NCI-H774 (cell line): Measurements from ENCODE around the gene INCENP.

Source experiments
- DNase-seq: peaks from one replicate; lab custom pipeline; 2025; lab: John Stamatoyannopoulos, UW

The INCENP gene

GRCh38 chr11:62124186-62125113 lies 639 bp downstream of the INCENP start:
- DNase-seq: peak; percentile 24

DNA sequence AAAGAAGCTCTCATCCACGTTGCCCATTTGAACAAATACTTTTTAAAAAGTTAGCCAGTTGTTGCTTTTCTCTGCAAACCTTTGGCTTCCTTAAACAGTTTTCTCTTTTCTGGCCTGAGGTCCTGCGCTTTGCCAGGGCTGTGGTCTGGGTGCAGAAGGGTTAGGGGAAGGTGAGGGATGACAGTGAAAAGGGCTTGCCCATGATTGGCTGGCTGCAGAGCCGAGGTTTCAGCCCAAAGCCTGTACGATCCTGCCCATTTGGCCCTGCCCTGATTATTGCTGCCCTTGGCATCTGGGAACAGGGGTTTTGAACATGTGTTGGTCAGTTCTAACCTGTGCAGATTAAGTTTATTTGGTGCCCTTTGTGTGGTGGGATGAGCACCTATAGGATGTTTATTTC lies 1.5 kb downstream of the INCENP start:
- DNase-seq: no peak

DNA sequence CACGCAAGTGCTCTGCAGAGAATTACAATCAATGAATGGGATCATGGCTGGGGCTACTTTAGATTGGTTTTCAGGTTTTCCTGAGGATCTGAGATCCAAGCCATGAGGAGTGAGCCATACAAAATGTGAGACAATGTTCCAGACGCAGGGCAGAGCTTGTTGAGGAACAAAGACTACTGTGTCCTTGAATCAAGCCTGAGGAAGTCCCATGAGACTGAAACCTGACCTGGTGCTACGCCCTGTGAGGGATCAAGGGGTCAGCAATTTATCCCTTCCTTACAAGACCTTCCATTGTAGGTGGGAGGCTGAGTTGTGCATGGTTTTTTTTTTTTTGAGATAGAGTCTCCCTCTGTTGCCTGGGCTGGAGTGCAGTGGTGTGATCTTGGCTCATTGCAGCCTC lies 2.1 kb downstream of the INCENP start:
- DNase-seq: no peak

DNA sequence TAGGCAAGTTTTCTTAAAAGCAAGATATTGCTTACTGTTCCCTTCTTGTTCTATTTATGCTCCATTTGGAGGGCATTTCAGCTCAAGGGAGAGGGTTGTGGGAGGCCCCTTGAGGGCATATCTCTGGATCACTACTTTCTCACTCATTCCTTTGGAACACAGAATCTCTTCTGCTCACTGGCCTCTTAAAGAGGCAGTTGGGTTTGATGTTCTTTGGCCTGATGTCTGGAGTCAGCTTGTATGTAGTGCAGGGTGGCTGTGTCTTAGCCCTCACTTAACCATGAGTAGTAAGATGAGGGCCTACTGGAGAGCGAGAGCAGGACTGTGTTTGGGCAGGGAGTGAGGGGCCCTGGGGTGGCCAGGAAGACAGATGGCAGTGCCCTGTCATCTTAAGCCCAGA lies 3.6 kb downstream of the INCENP start:
- no peak for DNase-seq

DNA sequence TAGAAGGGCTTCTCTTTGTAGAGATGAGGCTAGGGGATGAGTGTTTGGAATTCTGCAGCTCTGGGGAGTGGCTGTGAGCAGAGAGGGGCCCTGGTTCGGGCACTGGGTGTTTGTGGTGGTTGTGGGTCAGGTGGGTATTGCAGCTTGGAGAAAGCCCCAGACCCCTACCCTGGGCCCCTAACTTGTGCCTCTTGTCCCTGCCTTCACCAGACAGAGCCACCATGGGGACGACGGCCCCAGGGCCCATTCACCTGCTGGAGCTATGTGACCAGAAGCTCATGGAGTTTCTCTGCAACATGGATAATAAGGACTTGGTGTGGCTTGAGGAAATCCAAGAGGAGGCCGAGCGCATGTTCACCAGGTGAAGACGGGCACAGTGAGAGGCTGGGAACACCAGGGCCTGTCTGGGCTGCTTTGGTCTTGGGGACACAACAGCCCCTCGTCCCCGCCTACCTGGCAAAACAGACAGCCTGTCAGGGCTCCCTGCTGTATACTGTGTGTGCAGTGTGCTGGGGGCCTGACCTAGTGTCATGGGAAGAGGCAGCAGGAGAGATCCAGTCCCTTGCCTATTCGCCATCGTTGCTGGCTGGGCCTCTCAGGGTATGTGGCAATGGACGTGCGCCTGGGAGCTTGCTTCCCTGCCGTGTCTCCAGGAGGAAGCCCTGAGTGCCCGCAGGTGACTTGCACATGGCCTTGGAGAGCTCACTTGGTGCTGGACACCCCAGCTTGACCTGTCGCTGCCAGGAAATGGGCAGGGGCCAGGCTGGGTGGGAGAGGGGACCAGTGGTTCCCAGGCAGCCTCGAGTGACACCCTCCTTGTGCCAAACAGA lies 4.3 kb downstream of the INCENP start:
- no peak for DNase-seq

DNA sequence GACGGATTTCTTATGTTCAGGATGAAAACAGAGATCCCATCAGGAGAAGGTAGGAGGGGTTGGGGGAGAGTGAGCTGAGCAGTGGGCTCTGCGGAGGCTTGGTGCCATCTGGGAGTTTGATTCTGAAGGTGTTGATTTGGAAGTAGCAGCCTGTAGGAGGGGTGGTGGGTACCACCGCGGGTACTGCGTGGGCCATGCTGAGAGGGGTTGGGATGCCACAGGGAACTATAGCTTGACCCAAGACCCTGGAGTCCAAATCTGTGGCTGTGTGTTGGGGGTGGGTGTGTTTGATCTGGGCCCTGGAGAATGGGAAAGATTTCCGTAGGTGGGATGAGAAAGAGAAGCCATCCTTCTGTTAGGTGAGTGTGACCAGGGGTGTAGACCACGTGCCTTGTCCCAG lies 5.0 kb downstream of the INCENP start:
- DNase-seq: no peak

DNA sequence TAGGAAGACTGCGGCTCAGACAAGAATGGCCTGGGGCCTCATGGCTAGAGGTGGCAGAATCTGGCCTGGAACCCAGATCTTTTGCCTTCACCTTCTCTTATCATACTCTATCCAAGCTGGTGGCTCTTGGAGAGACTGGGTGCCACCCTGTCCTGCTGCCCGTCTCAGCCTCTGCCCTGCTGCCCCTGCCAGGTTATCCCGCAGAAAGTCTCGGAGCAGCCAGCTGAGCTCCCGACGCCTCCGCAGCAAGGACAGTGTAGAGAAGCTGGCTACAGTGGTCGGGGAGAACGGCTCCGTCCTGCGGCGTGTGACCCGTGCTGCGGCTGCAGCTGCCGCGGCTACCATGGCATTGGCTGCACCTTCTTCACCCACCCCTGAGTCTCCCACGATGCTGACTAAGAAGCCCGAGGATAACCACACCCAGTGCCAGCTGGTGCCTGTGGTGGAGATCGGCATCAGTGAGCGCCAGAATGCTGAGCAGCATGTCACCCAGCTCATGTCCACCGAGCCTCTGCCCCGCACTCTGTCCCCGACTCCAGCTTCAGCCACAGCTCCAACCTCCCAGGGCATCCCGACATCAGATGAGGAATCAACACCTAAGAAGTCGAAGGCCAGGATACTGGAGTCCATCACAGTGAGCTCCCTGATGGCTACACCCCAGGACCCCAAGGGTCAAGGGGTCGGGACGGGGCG lies 5.9 kb downstream of the INCENP start:
- DNase-seq: no peak

DNA sequence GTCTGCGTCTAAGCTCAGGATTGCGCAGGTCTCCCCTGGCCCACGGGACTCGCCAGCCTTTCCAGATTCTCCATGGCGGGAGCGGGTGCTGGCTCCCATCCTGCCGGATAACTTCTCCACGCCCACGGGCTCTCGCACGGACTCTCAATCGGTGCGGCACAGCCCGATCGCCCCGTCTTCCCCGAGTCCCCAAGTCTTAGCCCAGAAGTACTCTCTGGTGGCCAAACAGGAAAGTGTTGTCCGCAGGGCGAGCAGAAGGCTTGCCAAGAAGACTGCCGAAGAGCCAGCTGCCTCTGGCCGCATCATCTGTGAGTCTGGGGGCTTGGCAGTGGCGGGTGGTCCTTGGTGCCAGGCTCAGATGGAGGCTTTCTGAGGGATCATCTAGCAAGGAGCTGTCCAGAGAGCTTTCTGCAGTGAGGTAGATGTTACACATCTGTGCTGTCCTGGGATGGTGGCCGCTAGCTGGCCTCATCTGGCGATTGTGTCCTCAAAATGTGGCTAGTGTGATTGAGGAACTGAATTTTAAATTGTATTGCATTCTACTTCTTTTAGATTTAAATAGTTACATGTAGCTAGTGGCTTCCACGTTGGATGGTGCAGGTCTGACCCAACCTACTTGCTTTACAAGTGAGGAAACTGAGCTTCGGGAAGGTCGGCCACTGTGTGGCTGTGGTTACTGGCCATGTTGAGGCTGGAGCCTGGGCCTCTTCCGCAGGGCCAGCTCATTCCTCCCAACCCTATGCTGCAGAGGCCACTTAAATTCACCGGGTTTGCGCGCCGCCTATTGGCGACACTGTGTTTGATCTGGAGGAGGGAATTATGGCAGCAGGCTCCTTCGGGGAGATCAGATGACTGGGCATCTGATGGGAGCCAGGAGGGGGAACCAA lies 6.7 kb downstream of the INCENP start:
- no peak for DNase-seq

DNA sequence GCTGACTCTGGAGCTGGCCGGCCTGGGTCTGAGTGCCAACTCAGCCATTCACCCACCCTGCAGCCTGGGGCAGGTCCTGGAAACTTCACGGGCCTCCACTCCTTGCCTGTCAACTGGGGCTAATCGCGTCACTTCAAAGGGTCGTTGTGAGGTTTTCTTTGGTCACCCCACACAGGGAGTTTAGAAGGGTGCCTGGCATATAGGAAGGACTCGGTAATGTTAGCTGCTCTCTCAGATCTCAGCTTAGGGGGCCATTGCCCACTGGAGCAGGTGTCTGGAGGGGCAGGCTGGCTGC lies 7.3 kb downstream of the INCENP start:
- no peak for DNase-seq

- no peak for DNase-seq
Measured at GRCh38 chr11:62132191-62132590, 8.4 kb downstream of the INCENP start.

DNA sequence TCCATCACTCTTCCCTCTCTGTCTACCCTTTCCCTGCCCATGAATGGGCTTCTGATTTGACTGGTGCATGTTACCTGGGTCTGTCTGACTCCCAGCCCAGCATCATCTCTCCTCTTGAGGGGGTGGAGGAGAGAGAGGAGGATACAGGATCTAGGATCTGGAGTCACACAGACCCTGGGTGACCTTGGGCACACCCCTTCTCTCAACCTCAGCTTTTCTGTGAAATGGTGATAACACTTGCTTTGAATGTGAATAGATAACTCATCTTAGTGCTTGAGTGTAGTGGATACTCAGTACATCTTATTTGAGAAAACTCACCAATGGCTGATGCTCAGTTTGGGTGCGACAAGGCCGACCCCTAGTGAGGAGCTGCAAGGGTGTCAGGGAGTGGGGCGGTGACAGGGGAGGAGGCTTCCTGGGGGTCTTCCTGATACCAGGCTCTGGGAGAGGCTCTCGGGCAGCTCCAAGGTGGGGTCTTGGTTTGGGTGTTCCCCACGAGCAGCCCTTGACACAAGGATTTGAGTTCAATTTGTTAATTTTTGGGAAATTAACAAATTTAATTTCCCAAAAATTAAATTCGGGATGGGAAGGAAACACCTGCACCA lies 9.0 kb downstream of the INCENP start:
- no peak for DNase-seq

DNA sequence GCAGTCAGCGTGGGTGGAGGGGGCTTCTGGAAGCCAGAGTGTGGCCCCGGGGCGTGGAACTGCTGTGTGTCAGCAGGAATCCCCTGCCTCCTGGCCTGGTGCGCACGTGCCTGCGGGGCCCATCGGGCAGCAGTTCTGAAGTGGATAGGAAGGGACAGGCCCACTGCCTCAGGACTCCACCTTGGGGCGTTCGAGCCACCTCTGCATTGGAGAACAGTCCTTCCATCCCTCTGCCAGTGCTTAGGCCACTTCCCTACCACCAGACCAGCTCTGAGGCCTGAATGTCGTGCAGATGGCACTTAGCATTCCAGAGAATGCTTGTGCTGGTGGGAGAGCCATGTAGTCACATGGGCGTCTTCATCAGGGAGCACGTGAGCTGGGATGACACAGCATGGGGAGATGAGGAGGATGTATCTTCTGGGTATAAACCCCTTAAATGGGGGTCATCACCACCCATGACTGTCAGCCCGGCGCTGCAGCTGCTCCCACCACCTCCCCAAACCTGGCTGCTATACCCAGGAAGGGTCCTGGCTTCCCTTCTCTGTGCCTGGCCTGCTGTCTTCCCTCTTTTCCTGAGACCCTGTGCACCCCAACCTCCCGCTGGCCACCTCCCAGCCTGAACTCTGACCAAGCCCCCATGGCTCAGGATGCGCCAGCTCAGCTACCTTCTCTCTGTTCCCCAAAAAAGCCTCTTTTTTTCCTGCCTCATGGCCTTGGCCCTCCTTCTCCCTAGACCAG lies 9.7 kb downstream of the INCENP start:
- DNase-seq: no peak

DNA sequence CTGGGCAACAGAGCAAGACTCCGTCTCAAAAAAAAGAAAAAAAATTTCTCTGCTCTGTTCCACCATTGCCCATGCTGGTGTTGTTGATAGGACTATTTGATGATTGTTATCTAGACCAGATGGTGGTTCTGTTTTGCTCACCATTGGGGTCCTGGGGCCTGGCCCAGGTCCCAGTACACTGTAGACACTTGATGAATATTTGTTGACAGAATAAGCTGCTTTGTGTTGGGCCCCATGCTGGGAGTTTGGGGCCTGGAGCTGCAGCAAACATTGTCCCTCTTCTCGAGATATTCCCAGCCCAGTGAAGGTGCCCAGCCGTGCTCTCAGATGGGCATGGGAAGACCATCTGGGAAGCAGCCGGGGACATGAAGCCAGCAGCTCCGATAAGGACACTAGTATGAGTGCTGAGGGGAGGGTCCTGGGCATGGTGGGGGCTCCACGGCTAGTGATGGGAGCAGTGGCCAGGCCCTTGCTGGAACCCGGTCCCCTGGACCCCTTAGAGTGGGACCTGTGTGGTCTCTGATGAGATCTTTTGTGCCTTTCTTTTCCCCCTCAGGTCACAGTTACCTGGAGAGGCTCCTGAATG lies 13.6 kb downstream of the INCENP start:
- no peak for DNase-seq

DNA sequence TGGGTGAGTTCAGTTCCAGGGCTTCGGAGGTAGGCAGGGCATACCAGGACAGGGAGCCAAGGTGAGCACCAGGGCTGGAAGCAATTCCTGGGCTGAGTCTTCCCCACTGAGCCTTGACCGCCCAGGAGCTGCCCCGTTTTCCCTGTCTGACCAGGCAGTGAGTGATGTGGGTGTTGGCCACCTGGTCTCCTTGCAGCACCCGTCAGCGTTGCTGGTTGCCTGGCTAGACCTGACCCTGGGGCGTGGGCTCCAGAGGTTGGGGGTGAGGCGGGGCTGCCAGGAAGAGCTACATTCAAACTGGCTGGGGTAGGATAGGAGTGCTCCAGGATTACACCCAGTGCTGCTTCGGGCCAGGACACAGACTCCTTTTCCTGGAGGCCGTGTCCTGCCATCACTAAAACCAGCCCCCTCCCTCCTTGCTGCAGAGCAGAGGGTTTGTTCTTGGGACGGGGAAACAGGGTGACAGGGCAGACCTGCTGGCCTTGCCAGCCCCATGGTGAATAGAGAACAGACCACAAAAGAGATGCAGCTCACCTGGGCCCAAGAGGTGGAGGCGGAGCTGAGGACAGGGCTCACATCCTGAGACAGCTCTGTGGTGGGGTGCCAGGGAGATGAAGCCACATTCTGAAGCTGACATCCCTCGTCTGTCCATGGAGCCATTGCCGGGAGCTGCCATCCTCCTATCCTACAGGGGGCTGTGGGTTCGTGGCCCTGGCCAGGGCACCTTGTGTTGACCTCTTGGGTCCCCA lies 14.2 kb downstream of the INCENP start:
- DNase-seq: no peak

- no peak for DNase-seq
Measured at GRCh38 chr11:62138630-62139425, 15.0 kb downstream of the INCENP start.

DNA sequence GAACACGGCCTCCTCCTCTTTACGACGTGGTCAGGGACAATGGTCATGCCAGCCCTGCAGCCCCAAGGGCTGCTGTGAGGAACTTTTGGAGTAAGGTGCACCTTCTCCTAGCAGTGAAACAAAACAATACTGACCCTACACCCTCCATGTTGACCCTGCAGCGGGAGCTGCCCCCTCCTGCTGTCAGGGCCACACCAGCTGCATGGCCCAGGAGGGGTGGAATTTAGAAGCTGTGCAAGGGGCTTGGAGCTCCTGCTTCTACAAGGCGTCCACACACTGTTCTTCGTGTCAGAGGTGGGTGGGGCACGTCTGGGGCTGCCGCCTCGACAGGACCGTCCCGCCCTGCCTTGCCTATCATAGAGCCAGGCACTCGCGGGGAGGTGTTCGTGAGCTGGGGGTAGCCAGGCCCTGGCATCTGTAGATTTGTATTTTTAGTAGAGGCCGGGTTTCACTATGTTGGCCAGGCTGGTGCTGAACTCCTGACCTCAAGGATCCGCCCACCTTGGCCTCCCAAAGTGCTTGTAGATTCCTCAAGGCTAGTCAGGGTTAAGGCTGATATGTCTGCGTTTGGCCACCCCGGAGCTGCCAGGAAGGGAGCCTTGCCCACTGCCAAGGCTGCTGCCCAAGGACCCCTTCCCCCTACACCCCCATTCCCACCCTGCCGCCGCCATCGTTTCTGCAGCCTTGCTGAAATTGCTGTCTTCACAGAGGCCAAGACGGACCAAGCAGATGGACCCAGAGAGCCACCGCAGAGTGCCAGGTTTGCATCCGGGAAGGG lies 15.9 kb downstream of the INCENP start:
- no peak for DNase-seq

DNA sequence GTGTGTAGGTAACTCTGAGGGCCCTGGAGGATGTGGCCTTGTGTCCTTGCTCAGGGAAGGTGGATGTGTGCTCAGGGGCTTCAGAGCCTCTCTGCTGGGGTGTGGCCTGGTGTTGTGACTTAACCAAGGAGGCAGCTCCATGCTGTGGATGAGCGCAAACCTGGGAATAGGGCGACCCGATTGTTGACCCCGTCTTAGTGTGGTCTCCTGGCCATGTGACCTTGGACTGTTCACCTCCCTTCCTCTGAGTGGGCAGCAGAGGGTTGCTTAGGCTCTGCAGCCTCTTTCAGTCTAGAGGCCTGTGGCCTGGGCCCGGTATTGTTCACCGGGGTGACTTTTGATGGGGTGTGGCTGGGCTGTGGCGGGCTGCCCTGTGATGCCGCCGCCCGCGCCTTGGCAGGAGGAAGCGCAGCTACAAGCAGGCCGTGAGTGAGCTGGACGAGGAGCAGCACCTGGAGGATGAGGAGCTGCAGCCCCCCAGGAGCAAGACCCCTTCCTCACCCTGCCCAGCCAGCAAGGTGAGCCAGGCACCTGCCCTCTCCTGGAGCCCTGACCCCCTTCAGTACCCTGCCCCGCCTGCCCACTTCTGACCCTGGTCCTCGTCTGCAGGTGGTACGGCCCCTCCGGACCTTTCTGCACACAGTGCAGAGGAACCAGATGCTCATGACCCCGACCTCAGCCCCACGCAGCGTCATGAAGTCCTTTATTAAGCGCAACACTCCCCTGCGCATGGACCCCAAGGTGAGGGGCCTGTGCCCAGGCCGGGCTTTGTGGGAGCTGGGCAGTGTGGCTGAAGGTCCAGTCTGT lies 16.7 kb downstream of the INCENP start:
- no peak for DNase-seq
